HG03064 (cell line): Measurements from ENCODE around the gene PTCRA.
"Not testable (repeated sequence)": the region's sequence is repeated elsewhere in the genome, so short reads cannot be mapped to it uniquely, and the experiment has no call there.

Source experiments
- ATAC-seq: cut with Tn5 transposase; IDR thresholded peaks from one replicate; pipeline ENCODE4 v1.9.1; 2021; ENCODE audit warnings: low read depth; ENCODE audit not compliant: unreplicated experiment

PTCRA gene, protein sequence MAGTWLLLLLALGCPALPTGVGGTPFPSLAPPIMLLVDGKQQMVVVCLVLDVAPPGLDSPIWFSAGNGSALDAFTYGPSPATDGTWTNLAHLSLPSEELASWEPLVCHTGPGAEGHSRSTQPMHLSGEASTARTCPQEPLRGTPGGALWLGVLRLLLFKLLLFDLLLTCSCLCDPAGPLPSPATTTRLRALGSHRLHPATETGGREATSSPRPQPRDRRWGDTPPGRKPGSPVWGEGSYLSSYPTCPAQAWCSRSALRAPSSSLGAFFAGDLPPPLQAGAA

DNA sequence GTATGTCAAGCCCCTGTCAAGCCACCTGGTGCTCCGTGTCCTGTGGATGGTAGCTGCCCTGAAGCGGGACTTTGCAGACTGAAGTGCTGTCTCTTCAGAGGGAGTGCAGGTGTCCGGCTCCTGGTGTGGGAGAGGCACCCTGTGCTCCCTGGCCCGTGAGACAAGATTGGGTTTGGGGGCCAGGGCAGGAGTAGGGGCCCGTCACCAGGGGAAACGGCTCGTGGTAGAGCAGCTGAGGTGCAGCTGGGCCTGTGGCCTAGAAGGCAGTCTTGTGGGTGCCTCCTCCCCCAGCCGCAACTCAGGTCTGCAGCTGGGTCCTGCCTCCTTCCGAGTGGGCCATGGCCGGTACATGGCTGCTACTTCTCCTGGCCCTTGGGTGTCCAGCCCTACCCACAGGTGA, at the start of gene PTCRA:
Gene PTCRA (plus strand): TSS at position 322 of the 400 bp plus-strand sequence. CDS start 17 bp downstream, at position 339.
- no peak for ATAC-seq

DNA sequence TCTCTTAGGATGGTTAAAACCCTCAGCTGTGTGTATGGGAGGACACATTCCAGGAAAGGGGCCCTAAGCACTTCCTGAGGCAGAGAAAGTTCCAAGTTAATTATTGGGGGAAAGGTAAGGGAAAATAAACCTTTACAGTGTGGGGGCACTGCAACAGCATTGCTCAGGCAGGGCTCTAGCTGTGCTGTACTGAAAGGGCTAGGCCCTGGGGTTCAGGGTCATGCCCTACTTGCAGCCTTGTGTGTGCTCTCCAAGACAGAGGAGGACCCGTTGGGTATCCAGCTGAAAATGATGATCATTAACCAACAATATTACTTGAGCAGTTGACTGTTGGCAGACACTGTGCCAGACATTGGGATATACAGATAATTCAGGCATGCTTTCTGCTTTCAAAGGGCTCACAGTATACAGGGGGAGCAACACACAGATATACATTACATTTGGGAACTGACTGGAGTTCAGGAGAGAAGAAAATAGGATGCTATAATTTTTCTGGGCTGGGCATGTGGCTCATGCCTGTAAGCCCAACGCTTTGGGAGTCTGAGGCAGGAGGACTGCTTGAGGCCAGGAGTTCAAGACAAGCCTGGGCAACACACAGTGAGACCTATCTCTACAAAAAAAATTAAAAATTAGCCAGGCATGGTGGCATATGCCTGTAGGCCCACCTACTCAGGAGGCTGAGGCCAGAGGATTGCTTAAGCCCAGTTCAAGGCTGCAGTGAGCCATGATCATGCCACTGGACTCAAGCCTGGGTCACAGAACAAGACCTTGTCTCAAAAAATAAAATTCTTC, 45.5 kb upstream of the PTCRA start:
- ATAC-seq = no peak

DNA sequence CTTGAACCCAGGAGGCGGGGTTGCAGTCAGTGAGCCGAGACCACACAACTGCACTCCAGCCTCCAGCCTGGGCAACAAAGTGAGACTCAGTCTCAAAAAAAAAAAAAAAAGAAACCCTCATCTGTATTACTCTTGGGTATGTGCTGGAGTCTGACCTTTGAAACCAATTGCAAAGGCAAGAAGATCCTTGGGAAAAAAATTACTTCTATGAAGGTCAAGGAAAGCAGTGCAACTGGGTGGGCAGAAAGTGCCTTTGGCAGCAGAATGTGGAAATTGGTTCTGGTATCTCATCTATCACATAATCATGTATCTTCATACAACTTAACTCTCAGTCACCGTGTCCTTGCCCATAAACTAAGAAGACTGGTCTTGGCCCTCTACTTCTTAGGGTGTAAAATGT, 44.1 kb upstream of the PTCRA start:
- no peak for ATAC-seq

DNA sequence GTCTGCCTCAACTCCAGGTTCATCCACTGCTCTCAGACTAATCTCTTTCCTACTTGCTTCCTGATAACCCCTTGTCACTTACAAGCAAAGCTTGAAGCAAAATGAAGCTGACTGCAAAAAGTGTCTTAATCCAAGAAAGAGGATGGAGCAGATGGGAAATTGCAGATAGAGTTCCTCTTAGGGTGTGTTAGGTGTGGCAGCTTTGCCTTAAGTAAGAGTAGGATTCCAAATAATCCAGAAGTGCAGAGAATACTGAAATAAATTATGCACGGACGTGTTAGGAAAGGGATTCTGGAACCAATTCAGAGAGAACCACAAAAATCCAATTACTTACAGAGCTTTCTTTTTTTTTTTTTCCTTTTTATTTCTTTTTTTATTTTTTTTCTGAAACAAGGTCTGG, 42.5 kb upstream of the PTCRA start:
- ATAC-seq = no peak

DNA sequence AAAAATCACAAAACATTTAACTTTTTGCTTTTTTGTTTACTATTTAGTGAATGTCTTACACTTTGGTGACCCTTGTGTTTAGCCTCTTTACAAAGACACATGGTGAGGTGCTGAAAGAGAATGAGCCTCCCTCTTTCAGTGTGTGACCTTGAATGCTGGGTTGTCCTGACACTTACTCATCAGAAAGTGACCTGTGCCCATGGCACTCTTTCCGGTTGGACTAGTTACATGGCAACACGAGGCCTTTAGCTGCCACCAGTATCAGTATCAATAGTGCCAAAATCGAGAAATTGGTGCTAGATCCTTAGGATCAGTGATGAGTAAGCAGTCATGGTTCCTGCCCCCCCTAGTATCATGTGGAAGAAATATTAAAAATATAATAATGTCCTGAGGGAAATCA, 38.2 kb upstream of the PTCRA start:
- ATAC-seq = no peak

DNA sequence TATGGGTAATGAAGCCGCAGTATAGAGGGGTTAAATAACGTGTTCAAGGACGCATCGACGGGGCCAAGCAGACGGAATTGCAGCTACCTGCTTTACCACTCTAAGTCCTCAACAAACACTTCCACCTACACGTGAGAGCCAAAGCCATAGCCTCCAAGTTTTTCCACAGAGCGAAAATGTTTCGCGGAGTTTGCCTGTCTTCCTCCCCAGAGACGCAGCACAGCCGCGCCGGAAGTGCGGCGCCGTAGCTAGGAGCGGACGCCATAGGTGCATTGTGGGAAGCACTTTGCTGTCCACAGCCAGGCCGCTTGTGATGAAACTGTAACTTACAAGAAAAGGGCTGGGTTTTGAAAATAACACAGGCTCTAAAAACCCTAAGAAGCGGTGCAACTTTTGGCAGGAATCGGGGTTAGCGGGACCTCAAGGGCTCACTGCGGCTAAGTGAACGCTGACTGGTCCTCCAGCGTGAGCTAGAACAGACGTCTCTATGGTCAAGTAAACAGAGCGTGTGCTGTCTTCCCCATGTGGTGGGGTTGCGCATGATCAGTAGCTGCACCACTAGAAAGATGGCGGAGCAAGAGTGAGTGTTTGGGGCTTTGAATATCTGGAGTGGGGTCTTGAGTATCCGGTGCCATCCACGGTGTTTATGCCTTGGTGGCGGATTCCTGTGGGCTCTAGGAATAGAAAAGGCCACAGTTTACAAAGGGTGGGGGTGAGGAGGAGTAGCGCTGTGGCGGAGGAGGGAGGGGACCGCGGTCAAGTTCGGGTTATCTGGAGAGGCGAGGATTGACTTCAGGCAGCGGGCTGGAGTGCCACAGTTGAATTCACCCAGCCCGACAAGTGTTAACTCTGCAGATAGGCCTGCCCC, 36.2 kb upstream of the PTCRA start, which contains the start of gene RPL7L1:
Gene RPL7L1 (plus strand): TSS at position 245 of the 868 bp plus-strand sequence. CDS start 295 bp downstream, at position 540.
- ATAC-seq = peak; percentile 85

DNA sequence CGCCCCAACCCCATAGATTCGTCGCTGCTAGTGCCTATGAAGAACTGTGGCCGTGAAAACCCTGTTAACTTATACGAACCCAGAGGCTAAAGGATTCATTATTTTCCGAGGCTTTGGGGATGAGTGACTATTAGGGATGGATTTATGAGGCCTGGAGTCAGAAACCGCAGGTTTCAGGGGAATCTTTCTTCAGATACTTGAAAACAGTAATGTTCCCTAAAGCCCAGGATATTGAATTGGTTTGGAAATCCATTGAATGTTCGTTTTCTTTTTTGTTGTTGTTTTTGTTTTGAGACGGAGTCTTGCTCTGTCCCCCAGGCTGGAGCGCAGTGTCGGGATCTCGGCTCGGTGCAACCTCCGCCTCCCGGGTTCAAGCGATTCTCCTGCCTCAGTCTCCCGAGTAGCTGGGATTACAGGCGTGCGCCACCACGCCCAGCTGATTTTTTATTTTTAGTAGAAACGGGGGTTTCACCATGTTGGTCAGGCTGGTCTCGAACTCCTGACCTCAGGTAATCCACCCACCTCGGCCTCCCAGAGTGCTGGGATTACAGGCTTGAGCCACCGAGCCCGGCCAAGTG, 35.5 kb upstream of the PTCRA start:
- ATAC-seq = not testable (repeated sequence)

DNA sequence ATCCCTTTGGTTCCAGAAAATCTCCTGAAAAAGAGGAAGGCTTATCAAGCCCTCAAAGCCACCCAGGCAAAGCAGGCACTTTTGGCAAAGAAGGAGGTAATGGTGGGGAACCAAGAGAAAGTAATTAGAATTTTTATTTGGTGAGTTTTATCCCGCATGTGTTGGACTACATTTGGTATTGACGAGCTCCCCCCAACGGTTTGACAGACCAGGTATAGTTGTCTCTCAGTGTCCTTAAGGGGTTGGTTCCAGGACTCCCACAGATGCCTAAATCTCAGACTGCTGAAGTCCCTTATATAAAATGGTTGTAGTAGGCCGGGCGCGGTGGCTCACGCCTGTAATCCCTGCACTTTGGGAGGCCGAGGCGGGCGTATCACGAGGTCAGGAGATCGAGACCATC, 35.0 kb upstream of the PTCRA start:
- ATAC-seq = not testable (repeated sequence)

DNA sequence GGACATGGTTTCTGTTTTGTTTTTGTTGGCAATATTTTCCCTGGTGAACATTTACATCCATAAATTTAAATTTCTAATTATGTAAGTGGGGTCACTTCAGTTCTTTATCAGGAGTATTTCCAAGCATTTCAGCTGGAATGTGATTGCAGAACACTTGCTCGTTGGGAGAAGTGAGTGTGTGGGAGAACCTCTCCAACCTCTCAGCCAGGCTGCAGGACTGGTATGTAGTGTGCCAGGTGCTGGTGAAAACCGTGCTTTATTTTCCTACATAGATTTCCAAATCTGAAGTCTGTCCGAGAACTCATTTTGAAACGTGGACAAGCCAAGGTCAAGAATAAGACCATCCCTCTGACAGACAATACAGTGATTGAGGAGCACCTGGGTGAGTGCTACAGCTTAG, 30.2 kb upstream of the PTCRA start:
- ATAC-seq = no peak

DNA sequence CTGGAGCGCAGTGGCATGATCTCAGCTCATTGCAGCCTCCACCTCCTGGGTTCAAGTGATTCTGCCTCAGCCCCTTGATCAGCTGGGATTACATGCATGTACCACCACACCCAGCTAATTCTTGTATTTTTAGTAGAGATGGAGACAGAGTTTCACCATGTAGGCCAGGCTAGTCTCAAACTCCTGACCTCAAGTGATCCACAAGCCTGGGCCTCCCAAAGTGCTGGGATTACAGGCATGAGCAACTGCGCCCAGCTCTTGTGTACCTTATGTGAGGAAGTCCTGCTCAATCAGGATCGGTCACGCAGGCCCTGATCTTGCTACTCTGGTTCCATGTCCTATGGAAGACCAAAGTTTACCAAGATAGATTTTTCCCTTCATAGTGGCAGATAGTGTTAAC, 27.7 kb upstream of the PTCRA start:
- not testable (repeated sequence) for ATAC-seq

DNA sequence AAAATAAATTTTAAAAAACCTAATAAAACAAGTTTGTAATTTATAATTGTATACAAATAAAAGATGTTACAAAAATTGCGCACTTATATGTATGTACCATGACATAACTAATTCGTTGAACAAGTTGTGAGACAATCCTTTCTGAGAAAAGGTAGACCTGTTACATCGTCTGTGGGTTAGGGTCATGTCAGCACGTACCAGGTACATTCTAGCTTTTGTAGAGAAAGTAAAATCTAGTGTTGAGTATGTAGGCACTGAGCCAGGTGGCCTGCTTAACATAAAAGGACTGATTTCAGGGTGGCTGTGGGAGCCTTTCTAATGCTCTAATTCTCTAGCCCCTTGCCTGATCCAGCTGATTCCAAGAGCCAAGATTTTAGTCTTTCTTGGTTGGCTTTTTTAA, 26.0 kb upstream of the PTCRA start:
- ATAC-seq = no peak

DNA sequence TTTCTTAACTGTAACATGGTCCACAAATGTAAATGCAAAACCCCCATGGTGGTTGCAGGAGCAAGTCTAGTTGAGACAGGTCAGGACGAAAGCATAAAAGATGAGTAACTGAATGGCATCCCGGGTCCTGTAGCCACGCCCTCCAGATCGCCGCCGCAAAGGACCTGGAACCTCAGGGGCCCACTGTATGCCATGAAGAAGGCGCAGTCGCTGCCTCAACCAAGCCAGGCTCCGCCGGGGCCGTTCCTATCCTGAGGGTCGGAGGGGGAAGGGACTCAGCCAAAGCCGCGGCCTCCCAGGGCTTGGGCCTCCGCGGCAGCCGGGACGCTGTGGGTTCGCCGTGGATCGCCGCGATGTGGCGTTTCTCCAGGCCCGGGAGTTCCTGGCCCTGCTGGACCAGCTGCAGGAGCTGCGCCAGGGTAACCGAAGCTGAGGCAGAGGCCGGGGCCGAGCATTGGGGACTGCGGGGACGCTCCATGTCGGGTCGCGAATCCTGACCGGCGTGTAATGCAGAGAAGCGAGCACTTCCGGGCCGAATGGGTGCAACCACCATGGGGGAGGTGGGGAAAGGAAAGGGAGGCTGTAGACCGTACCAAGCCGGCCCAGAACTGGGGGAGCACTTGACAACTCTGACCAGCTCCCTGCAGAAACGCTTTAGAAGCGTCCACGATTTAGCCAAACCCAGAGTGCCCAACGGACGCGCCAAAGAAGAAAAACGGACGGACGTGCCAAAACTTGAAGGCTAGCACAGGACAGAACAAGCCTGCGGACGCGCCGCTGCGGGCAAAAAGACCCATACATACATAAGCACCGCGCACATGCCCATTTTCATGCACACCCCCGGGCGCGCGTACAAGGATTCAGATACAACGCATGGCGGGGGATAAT, 25.3 kb upstream of the PTCRA start:
- ATAC-seq = peak; percentile 86

DNA sequence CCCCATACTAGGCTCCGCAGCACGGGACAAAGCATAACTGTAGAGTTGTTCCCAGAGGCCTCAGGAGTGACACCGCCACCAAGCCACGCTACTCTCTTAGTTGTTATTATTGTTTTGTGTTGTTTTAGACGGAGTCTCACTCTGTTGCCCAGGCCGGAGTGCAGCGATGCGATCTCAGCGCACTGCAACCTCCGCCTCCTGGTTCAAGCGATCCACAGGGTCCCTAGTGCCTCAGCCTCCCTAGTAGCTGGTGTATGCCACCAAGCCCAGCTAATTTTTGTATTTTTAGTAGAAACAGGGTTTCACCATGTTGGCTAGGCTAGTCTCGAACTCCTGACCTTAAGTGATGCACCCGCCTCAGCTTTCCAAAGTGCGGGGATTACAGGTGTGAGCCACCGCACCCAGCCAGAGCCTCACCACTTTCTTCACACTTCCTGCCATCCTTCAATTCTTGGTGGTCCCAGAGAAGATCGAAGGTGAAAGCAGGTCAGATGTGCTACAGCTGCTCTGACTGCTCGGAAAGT, 24.6 kb upstream of the PTCRA start:
- ATAC-seq = no peak

DNA sequence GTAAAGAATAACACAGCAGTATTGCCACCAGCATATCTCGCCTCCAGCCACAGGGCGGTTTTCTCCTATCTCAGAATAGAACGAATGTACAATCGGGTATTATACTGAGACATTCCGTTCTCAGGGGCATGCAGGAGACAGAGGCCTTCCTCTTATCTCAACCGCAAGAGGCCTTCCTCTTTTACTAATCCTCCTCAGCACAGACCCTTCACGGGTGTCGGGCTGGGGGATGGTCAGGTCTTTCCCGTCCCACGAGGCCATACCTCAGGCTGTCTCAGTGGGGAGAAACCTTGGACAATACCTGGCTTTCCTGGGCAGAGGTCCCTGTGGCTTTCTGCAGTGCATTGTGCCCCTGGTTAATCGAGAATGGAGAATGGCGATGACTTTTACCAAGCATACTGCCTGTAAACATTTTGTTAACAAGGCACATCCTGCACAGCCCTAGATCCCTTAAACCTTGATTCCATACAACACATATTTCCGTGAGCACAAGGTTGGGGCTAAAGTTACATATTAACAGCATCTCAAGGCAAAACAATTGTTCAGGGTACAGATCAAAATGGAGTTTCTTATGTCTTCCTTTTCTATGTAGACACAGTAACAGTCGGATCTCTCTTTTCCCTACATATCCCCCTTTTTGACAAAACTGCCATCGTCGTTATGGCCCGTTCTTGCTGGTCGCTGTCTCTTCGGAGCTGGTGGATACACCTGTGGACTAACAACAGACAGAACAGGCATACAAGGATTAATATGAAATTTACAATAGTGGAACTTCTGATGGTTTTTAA, 21.6 kb upstream of the PTCRA start:
- ATAC-seq = not testable (repeated sequence)

DNA sequence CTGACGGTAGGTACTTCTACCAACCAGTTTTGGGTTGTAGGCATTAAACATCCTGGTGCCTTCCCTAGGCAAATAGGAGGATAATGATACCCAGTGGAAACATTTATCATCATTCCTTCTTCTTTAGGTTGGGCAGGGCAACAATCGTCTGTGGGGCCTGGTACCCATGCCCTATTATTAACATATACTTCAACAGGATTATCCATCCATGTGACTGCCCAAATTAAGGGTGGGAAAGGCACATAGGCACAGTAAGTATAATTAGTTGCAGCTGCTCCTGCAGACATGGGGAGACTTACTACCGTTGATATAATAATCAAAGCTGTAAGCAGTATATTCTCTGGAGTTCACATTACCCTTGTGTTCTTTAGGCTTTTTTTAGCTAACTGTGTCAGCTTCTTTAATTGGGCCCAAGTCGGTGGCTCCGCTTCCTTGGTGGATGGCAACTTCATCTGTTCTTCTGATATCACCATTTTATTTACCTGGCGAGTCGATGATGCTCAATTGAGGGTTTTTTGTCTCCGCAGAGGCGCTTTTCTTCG, 19.6 kb upstream of the PTCRA start:
- ATAC-seq = no peak

DNA sequence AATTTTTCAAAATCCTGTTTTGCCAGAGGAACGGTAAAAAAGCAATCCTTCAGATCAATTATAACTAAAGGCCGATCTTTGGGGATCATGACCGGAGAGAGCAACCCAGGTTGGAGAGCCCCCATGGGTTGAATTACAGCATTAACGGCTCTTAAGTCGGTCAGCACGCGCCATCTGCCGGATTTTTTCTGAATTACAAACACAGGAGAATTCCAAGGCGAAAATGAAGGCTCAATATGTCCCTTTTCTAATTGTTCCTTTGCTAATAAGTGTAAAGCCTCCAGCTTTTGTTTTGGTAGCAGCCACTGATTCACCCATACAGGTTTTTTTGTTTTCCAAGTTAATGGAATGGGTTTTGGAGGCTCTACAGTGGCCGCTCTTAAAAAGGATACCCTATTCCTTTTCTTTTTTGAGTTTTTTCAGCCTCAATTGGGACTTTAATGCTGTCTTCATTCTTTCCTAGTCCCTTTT, 16.9 kb upstream of the PTCRA start:
- no peak for ATAC-seq

DNA sequence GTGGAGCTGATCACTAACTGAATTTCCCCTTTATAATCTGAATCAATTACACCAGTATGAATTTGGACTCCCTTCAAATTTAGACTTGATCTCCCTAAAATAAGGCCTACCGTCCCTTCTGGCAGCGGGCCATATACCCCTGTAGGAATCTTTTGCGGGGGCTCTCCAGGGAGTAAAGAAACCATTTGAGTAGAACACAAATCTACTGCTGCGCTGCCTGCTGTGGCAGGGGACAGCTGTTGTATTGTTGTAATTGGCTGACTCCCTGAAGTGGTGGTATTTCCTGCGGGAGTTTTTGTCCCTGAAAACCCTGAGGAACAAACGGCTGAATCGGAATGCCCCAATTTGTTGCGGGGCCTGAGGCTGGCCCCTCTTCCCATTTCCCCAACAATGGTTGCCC, 16.0 kb upstream of the PTCRA start:
- no peak for ATAC-seq

DNA sequence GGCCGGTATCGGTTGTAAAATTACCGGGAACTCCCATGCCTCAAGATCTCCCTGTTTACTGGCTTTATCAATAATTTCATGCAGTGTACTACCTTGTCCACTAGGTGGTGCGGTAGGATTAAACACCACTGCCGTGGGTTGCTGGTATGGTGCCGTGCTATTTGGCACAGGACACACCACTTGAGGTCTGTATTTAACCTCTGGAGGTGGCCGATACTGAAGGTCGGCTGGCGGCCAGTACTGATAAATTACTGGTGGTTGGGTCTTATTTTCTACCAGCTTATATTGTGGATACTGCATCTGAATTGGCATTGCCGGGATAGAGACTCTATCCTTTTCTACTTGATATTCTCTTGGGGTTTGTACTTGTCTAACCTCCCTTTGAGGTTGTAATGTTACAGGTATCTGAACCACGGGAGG, 14.3 kb upstream of the PTCRA start:
- ATAC-seq = no peak
